Amygdala (tissue), 56 donors: ENCODE results near the gene NAGLU.

ENCODE experiments used
- DNase-seq, 56 donors: peaks; one replicate each; lab custom pipeline; 2025; lab: John Stamatoyannopoulos, UW

NAGLU gene

DNA sequence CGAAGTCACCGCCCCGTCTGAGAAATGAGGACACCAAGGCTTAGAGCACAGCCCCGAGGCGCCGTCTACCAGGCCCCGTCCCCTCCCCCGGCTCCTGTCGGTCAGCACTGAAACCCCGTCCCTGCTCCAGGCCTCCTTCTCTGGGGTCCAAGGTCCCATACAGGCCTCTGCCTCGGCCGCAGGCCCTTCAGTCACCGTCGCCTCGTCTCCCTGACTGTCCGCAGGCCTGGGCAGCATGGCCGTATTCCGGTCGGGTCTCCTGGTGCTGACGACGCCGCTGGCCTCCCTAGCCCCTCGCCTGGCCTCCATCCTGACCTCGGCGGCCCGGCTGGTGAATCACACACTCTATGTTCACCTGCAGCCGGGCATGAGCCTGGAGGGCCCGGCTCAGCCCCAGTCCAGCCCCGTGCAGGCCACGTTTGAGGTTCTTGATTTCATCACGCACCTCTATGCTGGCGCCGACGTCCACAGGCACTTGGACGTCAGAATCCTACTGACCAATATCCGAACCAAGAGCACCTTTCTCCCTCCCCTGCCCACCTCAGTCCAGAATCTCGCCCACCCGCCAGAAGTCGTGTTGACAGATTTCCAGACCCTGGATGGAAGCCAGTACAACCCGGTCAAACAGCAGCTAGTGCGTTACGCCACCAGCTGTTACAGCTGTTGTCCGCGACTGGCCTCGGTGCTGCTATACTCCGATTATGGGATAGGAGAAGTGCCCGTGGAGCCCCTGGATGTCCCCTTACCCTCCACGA is 26.5 kb downstream of the NAGLU start:
- peak in 3 of 56 donors; percentile 13 to 58 (median 35) for DNase-seq

DNA sequence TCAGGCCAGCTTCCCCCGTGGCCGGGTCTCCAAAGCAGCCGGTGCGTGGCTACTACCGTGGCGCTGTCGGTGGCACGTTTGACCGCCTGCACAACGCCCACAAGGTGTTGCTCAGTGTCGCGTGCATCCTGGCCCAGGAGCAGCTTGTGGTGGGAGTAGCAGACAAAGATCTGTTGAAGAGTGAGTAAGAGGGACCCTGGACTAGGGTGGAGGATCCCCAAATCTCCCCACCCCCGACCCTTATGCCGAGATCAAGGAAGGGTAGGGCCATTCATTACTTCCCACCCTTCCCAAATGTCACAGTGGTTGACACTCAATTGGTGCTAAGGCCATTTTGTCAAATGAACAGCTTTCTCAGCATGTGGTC is 27.1 kb downstream of the NAGLU start:
- DNase-seq, result no peak

DNA sequence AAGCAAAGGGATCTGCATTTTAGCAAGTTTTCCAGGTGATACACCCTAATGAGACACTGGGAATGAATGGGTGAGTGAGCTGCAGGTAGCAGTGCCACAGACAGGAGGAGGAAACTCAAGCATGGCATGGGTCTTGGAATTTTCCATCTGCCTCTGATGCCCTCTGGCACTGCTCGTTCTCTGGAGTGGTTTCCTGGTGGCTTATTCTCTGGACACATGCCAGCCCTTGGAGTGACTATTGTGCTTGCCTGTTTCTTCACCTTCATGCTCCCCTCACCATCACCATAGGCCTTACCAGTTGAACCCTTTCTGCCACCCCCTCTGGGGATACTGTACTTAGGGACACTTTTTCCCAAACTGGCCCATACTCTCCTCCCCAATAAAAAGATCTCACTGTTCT is 27.5 kb downstream of the NAGLU start:
- DNase-seq, result no peak

DNA sequence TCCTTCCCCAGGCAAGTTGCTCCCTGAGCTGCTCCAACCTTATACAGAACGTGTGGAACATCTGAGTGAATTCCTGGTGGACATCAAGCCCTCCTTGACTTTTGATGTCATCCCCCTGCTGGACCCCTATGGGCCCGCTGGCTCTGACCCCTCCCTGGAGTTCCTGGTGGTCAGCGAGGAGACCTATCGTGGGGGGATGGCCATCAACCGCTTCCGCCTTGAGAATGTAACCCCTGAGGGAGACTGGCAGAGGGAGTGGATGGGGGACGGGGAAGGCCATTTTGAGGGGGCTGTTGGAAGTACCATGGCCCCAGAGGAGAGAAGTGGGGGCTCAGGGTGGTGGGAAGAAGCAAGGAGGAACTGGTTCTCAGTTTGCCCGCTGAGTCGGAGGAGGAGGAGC is 27.9 kb downstream of the NAGLU start:
- no peak for DNase-seq

DNA sequence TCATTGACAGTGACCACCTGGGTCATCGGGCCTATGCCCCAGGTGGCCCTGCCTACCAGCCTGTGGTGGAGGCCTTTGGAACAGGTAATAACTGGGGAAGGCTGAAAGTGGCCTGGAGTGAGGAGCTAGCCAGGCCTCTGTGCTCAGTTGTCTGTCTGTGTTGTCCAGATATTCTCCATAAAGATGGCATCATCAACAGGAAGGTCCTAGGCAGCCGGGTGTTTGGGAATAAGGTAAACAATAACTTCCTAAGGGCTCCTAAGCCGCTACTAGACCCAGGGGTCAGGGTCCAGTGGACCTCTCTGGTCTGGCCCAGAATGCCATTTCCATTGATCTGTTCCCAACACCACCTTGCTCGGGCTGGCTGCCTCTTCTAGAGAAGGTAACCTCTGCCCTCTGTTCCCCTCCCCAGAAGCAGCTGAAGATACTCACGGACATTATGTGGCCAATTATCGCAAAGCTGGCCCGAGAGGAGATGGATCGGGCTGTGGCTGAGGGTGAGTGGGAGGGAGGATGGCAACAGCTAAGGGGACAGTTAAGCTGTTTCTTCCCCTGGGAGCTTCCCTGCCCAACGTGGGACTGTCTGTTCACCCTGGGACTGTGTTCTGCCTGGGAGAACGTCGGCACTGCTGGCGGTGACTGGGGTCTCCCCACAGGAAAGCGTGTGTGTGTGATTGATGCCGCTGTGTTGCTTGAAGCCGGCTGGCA is 28.9 kb downstream of the NAGLU start:
- DNase-seq, result no peak

DNA sequence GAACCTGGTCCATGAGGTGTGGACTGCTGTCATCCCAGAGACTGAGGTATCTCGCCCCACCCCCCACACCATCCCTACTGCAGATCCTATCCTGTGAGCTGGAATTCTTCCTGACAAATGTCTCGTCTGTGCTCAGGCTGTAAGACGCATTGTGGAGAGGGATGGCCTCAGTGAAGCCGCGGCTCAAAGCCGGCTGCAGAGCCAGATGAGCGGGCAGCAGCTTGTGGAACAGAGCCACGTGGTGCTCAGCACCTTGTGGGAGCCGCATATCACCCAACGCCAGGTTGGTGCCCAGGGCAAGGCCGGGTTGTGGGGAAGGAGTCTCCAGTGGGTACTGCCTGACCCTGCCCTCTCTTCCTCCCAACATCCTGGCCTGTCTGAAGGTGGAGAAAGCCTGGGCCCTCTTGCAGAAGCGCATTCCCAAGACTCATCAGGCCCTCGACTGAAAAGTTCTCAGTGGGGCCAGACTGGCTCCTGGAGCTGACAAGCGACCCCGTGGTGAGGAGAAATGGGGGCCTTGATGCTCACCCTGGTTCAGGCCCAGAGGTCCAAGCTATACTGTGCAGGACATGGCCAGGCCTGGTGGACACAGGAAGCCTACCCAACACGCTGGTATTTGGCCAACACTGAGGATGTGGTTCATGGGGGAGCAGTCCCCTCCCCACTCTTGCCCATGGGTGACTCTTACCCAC is 29.6 kb downstream of the NAGLU start:
- no peak for DNase-seq

DNA sequence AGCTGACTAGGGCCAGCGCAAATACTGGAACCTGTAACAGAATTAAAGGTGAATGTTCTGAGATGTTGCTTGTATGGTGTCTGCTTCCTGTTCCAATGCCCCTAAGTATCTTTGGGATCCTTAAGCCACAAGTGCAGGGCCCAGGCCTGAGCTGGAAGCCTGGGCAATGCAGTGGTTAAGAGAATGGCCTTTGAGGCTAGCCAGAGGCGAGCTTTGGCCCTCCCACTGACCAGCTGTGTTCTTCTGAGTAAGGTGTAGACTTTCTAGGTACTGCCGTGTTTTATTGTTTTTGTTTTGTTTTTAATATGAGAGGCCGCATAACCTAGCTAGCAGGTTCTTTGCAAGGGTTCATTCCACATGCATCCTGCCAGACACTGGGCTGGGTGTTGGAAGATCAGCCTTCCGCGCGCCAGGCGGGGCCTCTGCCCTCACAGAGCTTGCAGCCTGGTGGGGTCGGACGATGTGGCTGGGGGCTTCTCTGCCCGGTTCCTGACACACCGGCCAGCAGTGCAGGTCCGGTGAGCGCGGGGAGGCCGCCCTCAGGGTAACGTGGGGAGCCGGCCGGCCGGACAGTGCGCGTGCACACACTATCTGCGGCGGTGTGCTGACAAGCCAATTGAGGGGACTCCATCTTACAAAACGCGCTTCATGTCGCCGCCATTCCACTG is 30.3 kb downstream of the NAGLU start:
- no peak for DNase-seq

DNA sequence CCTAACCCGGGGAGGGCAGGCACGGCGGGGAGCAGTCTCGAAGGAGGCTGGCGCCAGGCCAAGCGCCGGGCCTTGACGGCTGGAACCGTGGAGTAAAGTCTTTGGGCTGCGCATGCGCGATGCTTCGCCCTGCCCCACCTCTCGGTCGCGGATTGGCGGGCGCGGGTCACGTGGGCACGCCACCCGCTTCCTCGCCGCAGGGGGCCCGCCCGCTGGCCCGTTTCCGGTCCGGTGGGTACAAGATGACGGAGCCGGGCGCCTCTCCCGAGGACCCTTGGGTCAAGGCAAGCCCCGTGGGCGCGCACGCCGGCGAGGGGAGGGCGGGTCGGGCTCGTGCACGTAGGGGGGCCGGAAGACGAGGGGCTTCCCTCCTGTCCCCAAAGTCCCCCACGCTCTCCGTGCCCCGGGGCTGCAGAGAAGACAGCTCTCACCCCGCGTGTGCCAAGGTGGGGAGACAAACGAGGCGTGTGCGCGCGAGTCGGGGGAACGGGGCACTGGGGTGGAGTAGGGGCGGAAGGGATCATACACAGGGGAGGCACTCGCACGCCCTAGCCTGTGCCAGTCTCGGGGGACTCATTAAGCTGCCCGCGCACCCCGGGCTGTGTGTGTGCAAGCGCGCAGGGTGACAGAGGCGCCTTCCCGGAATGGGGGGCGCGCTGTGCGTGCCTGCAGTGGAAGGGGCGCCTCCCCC is 31.0 kb downstream of the NAGLU start, which contains the start of gene MLX:
Gene MLX, plus strand, starts transcription at position 218 of the 691 bp plus-strand sequence. Its CDS starts 25 bp downstream, at position 243.
- peak; percentile 49 to 95 (median 84) for DNase-seq

DNA sequence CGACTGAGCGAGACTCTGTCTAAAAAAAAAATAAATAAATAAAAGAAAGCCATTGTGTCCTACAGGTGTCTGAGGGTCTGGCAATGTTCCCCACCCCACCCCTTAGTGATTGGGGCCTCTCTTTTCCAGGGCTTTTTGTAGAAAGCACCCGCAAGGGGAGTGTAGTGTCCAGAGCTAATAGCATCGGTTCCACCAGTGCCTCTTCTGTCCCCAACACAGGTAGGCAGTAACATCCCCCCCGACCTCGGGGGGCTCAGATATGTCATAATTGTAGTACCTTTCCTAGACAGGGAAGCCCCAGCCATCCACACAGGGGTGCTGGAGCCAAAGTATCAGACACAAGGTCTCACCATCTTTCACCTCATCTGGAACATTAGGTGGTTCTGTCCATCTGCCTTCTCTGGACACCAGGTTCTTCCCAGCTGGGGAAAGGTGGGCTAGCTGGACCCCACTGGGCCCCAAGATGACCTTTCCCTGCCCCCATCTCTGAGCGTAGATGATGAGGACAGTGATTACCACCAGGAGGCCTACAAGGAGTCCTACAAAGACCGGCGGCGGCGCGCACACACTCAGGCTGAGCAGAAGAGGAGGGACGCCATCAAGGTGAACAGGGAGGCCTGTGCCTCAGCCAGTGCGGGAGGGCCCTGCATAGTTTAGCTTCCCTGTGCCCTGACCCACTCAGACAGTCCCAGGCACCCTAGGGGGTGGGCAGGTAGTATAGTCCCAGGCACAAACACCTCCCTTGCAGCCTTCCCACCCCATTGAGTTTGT is 32.5 kb downstream of the NAGLU start:
- DNase-seq, result no peak

DNA sequence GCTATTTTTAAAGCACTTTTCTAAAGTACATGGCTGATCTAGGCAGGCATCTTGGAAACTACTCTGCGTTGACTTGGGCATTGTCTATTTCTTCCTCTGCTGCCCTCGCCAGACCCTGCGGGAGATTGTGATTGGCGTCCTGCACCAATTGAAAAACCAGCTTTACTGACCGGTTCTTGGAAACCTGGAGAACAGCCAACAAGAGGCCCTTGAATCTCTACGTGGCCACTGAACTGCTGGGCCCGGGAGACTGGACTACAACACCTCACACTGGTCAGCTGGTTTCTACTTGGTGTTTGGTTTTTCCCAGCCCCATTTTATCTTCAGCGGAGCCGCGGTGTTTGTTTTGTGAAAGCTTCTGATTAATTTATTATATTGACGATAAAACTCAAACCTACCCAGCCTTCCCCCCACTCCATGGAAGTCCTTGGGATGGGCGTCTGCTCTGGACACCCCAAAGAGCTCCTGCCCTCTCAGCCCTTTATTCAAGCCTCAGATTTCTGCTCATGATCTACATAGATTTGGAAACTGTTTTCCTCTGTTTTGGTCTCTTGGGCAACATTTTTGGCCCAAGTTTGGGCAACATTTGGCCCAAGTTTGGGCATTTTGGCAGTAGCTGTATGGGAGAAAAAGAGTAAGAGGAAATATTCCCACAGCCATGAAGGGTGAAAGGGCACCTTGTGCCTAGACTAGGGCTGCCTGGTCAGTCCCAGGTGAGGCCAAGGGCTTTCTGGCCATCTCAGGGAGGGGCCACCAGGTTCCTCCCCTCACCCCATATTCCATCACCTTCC is 35.6 kb downstream of the NAGLU start:
- no peak for DNase-seq

DNA sequence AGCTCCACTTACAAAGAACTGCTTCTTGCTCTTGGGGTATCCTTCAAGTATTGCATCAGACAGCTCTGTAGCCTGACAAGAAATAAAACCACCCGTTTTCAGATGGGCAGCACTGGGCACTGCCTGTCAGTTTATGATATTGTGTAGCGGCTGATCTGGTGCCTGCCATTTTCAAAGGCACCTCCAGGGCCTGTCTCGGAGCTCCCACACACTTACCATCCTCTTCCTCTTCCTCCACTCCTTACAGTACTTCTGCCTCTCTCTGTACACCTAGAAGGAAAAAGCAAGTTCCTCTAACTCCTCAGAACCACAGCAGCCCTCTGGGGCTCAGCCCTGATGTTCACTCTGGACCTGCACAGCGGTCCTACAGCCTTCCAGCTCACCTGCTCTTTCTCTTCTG is 37.1 kb downstream of the NAGLU start:
- no peak for DNase-seq

DNA sequence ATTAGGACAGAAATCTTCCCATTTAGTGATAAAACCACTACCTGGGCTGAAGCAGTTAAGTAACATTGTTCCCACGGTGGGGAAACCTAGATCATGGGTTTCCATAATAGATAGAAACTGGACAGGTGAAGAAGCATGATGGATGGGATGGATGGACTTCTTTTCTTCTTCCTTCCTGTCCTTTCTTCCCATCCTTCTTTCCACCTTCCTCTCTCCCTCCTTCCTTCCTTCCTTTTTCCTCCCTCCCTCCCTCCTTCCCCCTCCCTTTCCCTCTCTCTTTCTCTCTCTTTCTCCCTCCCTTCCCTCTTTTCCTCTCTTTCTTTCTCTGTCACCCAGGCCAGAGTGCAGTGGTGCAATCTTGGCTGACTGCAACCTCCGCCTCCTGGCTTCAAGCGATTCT is 38.4 kb downstream of the NAGLU start:
- no peak for DNase-seq

DNA sequence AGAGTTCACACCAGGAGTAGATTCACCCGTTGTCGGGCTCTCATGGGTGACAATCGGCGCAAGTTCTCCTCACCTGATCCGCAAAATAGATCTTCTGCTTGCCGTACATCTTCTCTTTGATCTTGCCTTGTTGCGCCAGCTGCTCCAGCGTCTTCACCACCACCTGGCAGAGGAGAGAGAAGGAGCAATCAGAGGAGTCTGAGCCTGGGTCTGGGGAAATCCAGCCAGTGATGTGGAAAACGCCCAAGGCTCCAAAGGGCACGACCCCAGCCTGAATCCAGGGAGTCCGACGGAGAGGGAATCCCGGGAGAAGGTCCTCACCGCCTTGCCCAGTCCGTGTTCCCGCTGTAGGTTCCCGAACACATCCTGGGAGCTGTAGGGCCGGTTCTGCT is 41.1 kb downstream of the NAGLU start:
- no peak for DNase-seq

DNA sequence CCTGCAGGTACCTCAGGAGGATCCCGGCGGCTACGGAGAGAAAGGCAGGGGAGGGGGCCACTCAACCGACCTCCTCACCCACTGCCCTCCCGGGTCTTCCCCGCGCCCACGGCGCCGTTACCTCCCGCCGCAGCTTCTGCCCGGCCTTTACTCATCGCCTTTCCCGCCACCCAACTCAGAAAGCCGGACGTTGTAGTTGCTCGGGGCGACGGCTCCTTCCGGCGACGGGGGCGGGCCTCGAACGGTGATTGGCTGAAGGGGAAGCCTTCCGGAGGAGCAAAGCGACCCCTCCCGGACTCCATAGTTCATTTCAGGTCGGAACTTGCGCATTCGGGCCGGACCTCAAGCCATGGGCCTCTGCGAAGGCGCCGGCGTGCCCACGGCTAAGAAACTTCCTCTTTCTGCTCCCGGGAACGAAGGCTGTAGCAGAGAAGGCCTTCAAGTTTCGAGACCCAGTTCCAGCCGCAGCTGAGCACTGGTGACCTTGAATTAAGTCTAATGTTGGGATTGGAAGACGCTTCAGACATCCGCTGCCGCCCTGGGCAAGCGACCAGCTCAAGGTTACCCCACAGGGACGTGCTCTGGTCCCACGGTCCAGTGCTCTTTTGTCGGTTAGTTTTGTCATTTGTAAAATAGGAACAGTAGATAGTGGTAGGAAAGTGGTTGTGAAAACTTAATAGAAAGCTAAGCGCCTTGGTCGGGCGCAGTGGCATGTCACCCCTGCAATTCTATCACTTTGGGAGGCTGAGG is 41.7 kb downstream of the NAGLU start, which contains the start of gene PSMC3IP:
Gene PSMC3IP, minus strand, starts transcription at position 198 of the 750 bp plus-strand sequence. Its CDS starts 43 bp downstream, at position 155.
- DNase-seq, result peak; percentile 65 to 95 (median 90)

DNA sequence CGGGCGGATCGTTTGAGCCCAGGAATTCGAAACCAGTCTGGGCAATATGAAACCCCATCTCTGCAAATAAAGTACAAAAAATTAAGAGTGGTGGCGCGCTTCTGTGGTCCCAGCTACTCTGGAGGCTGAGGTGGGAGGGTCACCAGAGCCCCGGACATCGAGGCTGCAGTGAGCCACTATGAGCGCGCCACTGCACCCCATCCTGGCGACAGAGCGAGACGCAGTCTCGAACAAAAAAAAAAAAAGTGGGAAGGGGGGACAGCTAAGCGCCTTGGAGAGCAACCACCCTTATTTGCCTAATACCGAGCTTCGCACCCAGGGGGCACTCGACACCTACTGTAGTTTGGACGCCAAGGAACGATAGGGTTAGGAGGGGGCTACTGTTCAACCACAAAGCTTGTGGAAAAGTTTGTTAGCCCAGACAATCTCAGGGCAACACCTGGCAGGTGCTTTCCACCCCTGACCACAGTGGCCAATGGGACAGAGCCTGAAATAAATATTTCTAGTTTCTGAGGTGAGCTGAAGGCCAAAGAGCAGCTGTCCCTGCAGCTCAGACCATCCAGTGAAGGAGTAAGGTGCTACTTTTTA is 42.3 kb downstream of the NAGLU start:
- peak in 41 of 56 donors; percentile 9 to 81 (median 37) for DNase-seq

DNA sequence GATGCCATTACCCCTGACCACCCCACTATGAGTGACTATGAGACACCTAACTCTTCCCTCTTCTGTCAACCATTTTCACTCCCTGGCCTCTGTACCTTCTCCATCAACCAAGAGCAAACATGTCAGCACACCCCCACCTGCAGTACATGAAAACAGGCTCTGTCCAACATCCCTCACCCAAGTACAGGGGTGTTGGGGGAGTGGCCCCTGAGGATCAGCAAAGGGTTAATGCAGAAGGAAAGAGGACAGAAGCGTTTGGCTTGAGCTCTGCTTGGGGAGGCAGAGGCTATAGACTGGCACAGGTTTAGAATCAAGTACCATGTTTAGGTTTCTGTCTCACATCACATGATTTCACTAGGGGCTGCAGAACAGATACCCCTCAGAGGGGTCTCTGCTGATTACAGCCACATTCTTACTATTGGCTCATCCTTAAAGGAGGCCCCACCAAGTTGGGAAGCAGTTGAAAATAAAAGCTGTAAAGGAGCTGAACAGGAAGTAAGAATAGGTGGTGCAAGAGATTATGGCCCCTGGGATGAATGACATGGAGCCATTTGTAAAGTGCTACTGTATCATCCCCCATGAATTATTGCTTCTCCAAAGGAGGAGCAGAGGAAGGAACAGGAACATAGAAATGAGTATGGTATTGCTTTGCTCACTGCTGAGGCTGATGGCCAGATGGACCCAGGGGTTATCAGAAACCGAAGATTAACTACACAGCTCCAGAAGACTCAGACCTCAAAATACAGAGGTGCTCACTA is 43.9 kb downstream of the NAGLU start:
- no peak for DNase-seq
